K562 (cell line): ENCODE results near the gene INVS. TPM values are rescaled to one million over a fixed set of nuclear protein-coding genes. Genes with fewer than 3 reads are reported as not detected.
A peak's percentile ranks its signal among the peaks of the same experiment; 100 is the strongest.

Experiments
- ATAC-seq: fragments of 200-7000 bp; cut with Tn5 transposase; 3 replicates; pipeline ENCODE4 v1.9.1; 2020; ENCODE audit warnings: moderate library complexity
- BruUV-seq: library from RNA; stranded (reverse); fragments of 400-500 nt; replicated peaks from 2 replicates; lab custom pipeline; 2021; lab: Mats Ljungman, UMichigan
- CTCF ChIA-PET: fragments of 300-600 bp; formaldehyde crosslinking; extraction: SDS; loops from one replicate; lab custom pipeline; 2021; ENCODE audit warnings: low intra/inter-chr PET ratio; lab: Yijun Ruan, JAX
- POLR2A ChIA-PET: fragments of 300-600, 350-650 bp; sonication (Branson Sonifier 250); formaldehyde crosslinking; extraction: SDS; loops from one replicate; lab custom pipeline; 2021; ENCODE audit warnings: antibody characterized with exemption, inconsistent platforms; lab: Yijun Ruan, JAX
- DNase-seq, 4 experiments: peaks; one replicate each; pipeline versions ENCODE4 v3.0.0 to v3.0.0-alpha.2; 2011 to 2018; ENCODE audit warnings: low spot score in 3 of 4, mixed read lengths in 3 of 4; ENCODE audit errors: extremely low read depth in 1 of 4
- FAIRE-seq: peaks from 2 replicates; lab custom pipeline; 2011; peaks lifted over from hg19 to GRCh38; lab: Jason Lieb, UNC
- H2AFZ ChIP-seq: 2 replicates; pipeline ENCODE4 v1.6.0; 2011; ENCODE audit warnings: low read depth, low read length, control low read depth, inconsistent platforms
- H3K27ac ChIP-seq: fragments of 200-600 bp; 3 replicates; pipeline ENCODE4 v1.8.0; 2011; ENCODE audit warnings: low read depth, mild to moderate bottlenecking, control low read depth, inconsistent platforms, low read length, moderate library complexity, mixed read lengths; ENCODE audit errors: extremely low read depth
- H3K27me3 ChIP-seq, 2 experiments: fragments of 300-600 bp in 1 of 2; 2 replicates in 1 of 2; 3 replicates in 1 of 2; pipeline versions ENCODE4 v1.6.0 to v1.8.0; 2011; ENCODE audit warnings: inconsistent platforms in 2 of 2, low read length in 2 of 2, mild to moderate bottlenecking in 1 of 2, mixed read lengths in 1 of 2, moderate library complexity in 1 of 2; ENCODE audit not compliant: control insufficient read depth in 2 of 2, insufficient read depth in 2 of 2
- H3K36me3 ChIP-seq: fragments of 300-600 bp; 3 replicates; pipeline ENCODE4 v1.8.0; 2011; ENCODE audit warnings: mild to moderate bottlenecking, low read length, inconsistent platforms; ENCODE audit not compliant: control insufficient read depth, insufficient read depth
- H3K4me1 ChIP-seq, 2 experiments: fragments of 200-600 bp in 1 of 2; replicated peaks in 1 of 2; 2 replicates in 1 of 2; 3 replicates in 1 of 2; pipeline versions ENCODE4 v1.5.1 to v1.8.0; 2011; ENCODE audit warnings: inconsistent platforms in 2 of 2, low read length in 2 of 2, mild to moderate bottlenecking in 1 of 2, mixed read lengths in 1 of 2, moderate library complexity in 1 of 2; ENCODE audit not compliant: control insufficient read depth in 2 of 2, insufficient read depth in 2 of 2
- H3K4me2 ChIP-seq: 2 replicates; pipeline ENCODE4 v1.6.1; 2011; ENCODE audit warnings: low read length, control low read depth, inconsistent platforms, mixed read lengths; ENCODE audit not compliant: insufficient read depth
- H3K4me3 ChIP-seq: fragments of 200-600 bp; sonication (generic), shearing (Covaris generic); 2 replicates; pipeline ENCODE4 v1.5.1; 2016; ENCODE audit warnings: control low read depth, inconsistent platforms
- H3K79me2 ChIP-seq: fragments of 200-600 bp; 3 replicates; pipeline ENCODE4 v1.8.0; 2011; ENCODE audit warnings: low read length, inconsistent platforms; ENCODE audit not compliant: control insufficient read depth, insufficient read depth
- H3K9ac ChIP-seq, 2 experiments: 2 replicates each; pipeline versions ENCODE4 v1.6.0 to v1.6.1; 2011; ENCODE audit warnings: low read depth in 2 of 2, low read length in 2 of 2, control low read depth in 1 of 2, inconsistent platforms in 1 of 2, mild to moderate bottlenecking in 1 of 2, mixed read lengths in 1 of 2; ENCODE audit not compliant: insufficient read depth in 1 of 2
- H3K9me1 ChIP-seq: one replicate; pipeline ENCODE4 v1.6.0; 2011; ENCODE audit warnings: inconsistent platforms, mild to moderate bottlenecking, low read length, moderate library complexity; ENCODE audit not compliant: control insufficient read depth, insufficient read depth
- H3K9me3 ChIP-seq: replicated peaks from 2 replicates; pipeline ENCODE4 v1.5.1; 2011; ENCODE audit warnings: low read depth, low read length, inconsistent platforms; ENCODE audit not compliant: control insufficient read depth, insufficient read depth
- H4K20me1 ChIP-seq: replicated peaks from 2 replicates; pipeline ENCODE4 v1.6.1; 2011; ENCODE audit warnings: low read length, inconsistent platforms, mixed read lengths; ENCODE audit not compliant: control insufficient read depth, insufficient read depth
- FUS ChIP-seq: fragments of 200-400 bp; formaldehyde crosslinking; optimal IDR thresholded peaks from 2 replicates; pipeline ENCODE3; 2017; ENCODE audit warnings: low read depth, low read length
- IFI16 ChIP-seq: fragments of 250-450 bp; sonication (Bioruptor Pico); IDR thresholded peaks from 2 replicates; pipeline ENCODE4 v2.1.2; 2022; ENCODE audit warnings: mild to moderate bottlenecking, inconsistent platforms
- KDM4B ChIP-seq, 2 experiments: fragments of 450-650 bp in 1 of 2; sonication (generic) in 1 of 2; IDR thresholded peaks; 2 replicates each; pipeline ENCODE4 v1.6.1; 2016 to 2017; ENCODE audit warnings: borderline replicate concordance in 2 of 2, antibody characterized with exemption in 1 of 2, low read depth in 1 of 2, mild to moderate bottlenecking in 1 of 2
- MLX ChIP-seq, 2 experiments: fragments of 450-650 bp in 1 of 2; sonication (generic) in 1 of 2; formaldehyde crosslinking; conservative IDR thresholded peaks; 2 replicates each; pipeline versions ENCODE4 v1.4.0 to v1.8.1; 2020 to 2022; ENCODE audit warnings: mild to moderate bottlenecking in 1 of 2, missing genetic modification reagents in 1 of 2
- MTA2 ChIP-seq: fragments of 450-650 bp; IDR thresholded peaks from 2 replicates; pipeline ENCODE4 v1.6.1; 2016; ENCODE audit warnings: low read depth
- MTF1 ChIP-seq: fragments of 250-450 bp; sonication (Bioruptor Pico); IDR thresholded peaks from 2 replicates; pipeline ENCODE4 v1.9.0; 2021; ENCODE audit warnings: moderate library complexity, mild to moderate bottlenecking, inconsistent platforms, borderline replicate concordance
- POLR2A ChIP-seq: fragments of 450-650 bp; conservative IDR thresholded peaks from 2 replicates; pipeline ENCODE4 v1.6.1; 2016
- RFX1 ChIP-seq: fragments of 450-650 bp; IDR thresholded peaks from 2 replicates; pipeline ENCODE4 v1.6.1; 2016; ENCODE audit warnings: mild to moderate bottlenecking, moderate library complexity
- SREBF1 ChIP-seq: fragments of 150-350 bp; IDR thresholded peaks from 2 replicates; pipeline ENCODE4 v1.6.1; 2014; ENCODE audit warnings: antibody characterized with exemption, low read depth, low read length, borderline replicate concordance
- ZNF57 ChIP-seq: fragments of 450-650 bp; formaldehyde crosslinking; IDR thresholded peaks from 2 replicates; pipeline ENCODE4 v1.4.0; 2020; ENCODE audit warnings: mild to moderate bottlenecking, moderate library complexity
- ZNF583 ChIP-seq: fragments of 250-450 bp; sonication (Bioruptor Pico); IDR thresholded peaks from 2 replicates; pipeline ENCODE4 v1.4.0; 2020
- ZNF584 ChIP-seq: fragments of 200-800 bp; sonication (Bioruptor generic); IDR thresholded peaks from 2 replicates; pipeline ENCODE4 v1.6.1; 2016; ENCODE audit warnings: low read depth, mild to moderate bottlenecking, missing genetic modification characterization, missing compliant biosample characterization
- WGBS: fragments of 100-300 bp; shearing (Covaris generic); methylation state at CpG from one replicate; pipeline ENCODE4 v1.1.6; 2016; ENCODE audit warnings: low coverage, mixed read lengths; ENCODE audit not compliant: insufficient coverage; ENCODE audit errors: missing lambda C conversion rate; 5-methylcytosine and 5-hydroxymethylcytosine counted together
- in situ Hi-C: fragments of 300-500 bp; cut with MboI; formaldehyde crosslinking; loops from 4 replicates; pipeline ENCODE4 v1.15.0; 2018; ENCODE audit warnings: inconsistent platforms, mixed read lengths
- intact Hi-C: fragments of 100-400 bp; cut with micrococcal nuclease; formaldehyde crosslinking; loops from 2 replicates; pipeline ENCODE4 v1.14.2; 2022
- polyA plus RNA-seq, 8 experiments: library from polyadenylated mRNA; depleted of rRNA in 4 of 8; stranded (reverse) in 5 of 8; unstranded in 3 of 8; fragments of >200 nt; fragmentation: Nextera tagmentation in 2 of 8; fragmentation: Illumina TruSeq in 1 of 8; extraction: Ambion mirVana in 2 of 8; extraction: Trizol in 1 of 8; gene quantifications; 2 replicates each; pipeline versions ENCODE4 v1.2.1 to v1.2.3, GENCODE V29; 2011 to 2014; ENCODE audit warnings: inconsistent platforms in 1 of 8, missing spikeins in 1 of 8
- total RNA-seq, 7 experiments: library from RNA; depleted of rRNA in 6 of 7; stranded (reverse); fragments of >200 nt in 6 of 7; fragmentation: Illumina TruSeq in 2 of 7; extraction: Trizol in 2 of 7; gene quantifications; 2 replicates each; pipeline versions ENCODE4 v1.2.1 to v1.2.3, GENCODE V29; 2011 to 2021; ENCODE audit warnings: low replicate concordance in 1 of 7
- TF ChIP-seq, protein P1 (sequence below): fragments of 450-650 bp; IDR thresholded peaks from 2 replicates; pipeline ENCODE4 v1.6.1; 2016; ENCODE audit warnings: antibody characterized with exemption
- TF ChIP-seq, protein P2 (sequence below): fragments of 250-450 bp; sonication (Bioruptor Pico); IDR thresholded peaks from 2 replicates; pipeline ENCODE4 v1.9.0; 2021; ENCODE audit warnings: mild to moderate bottlenecking

Gene INVS
- total and polyA plus RNA-seq, 9 of the 15 experiments (the other 6 are each of a cell fraction or from before 2014, with no cell fraction given), result 0.77 to 18.5 (median 10.0) TPM

DNA sequence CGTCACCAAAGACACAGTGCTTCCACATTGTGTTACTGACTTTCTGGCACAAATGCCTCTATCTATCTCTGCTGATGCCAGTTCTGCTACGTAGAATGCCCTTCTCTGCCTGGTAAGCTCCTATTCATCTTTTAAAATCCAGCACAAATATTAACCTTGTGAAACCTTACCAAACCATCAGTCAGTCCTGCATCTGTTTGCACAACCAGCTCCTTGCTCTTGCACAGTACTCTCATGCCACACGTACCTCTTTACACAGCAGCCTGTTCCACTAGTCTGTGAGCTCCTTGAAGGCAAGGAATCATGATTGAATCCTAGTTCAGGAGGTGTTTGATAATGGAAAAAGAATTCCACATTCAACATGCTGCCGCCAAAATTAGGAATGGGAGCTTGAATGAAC, 197.4 kb downstream of the INVS start:
- DNase-seq (no peak), FAIRE-seq (no peak), ATAC-seq (no peak)
- no peak overlapping the region for H3K4me3 ChIP-seq
- BruUV-seq, result no TSS peak
- no peaks in the 10 kb centered on the region for H3K4me1 ChIP-seq
- no peak overlapping the region for H2AFZ ChIP-seq
- no peaks in the 10 kb centered on the region for H3K9me3 ChIP-seq
- H3K36me3 ChIP-seq, result peaks cover 84% of the 10 kb centered on the region
- H4K20me1 ChIP-seq, result no peaks in the 10 kb centered on the region; the same call in 1 of the 2 replicates
- in situ Hi-C loops, result no loop called here
- 73% methylated on average over 4 of the region's 4 CpGs for WGBS
- H3K9me1 ChIP-seq, result no peaks in the 10 kb centered on the region
- ChIA-PET CTCF (no interaction called here), POLR2A (interaction anchor here (0.7 to 1.6 kb wide), 3 partner anchors 8 to 304 kb away, joined by 3 to 6 read pairs (median 3); no protein-coding TSS in a partner anchor)
- intact Hi-C loops, result no loop called here
- no peak overlapping the region for H3K4me2 ChIP-seq
- H3K27me3 ChIP-seq, result no peaks in the 10 kb centered on the region
- no peak overlapping the region for H3K9ac ChIP-seq
- no peak for TF ChIP-seq ZNF583 (CRISPR knock-in tag)
- 0 out of 2 replicates have a peak, but pooled peaks have one; percentile 25 for TF ChIP-seq POLR2A
- no peak for TF ChIP-seq ZNF584 (CRISPR knock-in tag)
- no peak for TF ChIP-seq ZNF57
- TF ChIP-seq MLX (CRISPR knock-in tag; conservative IDR thresholded peaks at IDR 0.05), result no peak
- no peak overlapping the region for H3K27ac ChIP-seq
- no peaks in the 10 kb centered on the region for H3K79me2 ChIP-seq

DNA sequence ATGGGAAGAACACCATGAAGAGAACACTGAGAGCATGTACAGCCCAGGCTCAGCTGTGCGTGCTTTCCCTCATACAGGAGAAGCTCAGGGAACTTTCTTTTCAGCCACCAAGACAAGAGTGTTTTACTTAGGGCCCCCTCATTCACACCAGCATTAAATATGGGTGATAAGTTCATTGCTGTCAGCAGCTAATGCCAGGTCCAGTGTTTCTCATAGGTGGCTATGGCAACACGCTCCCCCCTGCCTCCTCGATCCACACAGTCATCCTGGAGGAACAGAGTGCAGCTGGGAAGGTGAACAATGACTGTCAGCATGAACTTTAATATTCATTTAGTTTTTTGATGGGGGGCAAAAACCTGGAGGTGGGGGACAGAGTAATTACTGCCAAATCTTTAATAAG, 199.3 kb downstream of the INVS start:
- H3K9me1 ChIP-seq, result no peaks in the 10 kb centered on the region
- H3K4me1 ChIP-seq, result no peaks in the 10 kb centered on the region
- H3K9me3 ChIP-seq, result no peaks in the 10 kb centered on the region
- TF ChIP-seq, protein P1, sequence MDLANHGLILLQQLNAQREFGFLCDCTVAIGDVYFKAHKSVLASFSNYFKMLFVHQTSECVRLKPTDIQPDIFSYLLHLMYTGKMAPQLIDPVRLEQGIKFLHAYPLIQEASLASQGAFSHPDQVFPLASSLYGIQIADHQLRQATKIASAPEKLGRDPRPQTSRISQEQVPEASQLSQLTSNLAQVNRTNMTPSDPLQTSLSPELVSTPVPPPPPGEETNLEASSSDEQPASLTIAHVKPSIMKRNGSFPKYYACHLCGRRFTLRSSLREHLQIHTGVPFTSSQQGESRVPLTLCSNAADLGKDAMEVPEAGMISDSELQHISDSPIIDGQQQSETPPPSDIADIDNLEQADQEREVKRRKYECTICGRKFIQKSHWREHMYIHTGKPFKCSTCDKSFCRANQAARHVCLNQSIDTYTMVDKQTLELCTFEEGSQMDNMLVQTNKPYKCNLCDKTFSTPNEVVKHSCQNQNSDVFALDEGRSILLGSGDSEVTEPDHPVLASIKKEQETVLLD, result no peak
- TF ChIP-seq KDM4B (IDR thresholded peaks at IDR 0.05; ENCODE audit: borderline replicate concordance in 2 of 2, low read depth in 1 of 2) (no peak), IFI16 (CRISPR knock-in tag) (no peak), SREBF1 (no peak), MTF1 (CRISPR knock-in tag) (no peak), MTA2 (no peak), FUS (no peak), RFX1 (0 out of 2 replicates have a peak, but pooled peaks have one; percentile 12)
- TF ChIP-seq, protein P2, sequence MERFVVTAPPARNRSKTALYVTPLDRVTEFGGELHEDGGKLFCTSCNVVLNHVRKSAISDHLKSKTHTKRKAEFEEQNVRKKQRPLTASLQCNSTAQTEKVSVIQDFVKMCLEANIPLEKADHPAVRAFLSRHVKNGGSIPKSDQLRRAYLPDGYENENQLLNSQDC, result no peak
- H3K79me2 ChIP-seq, result no peaks in the 10 kb centered on the region
- H3K9ac ChIP-seq, result no peak overlapping the region
- DNase-seq (no peak), FAIRE-seq (no peak), ATAC-seq (no peak)
- intact Hi-C loops (no loop called here), in situ Hi-C loops (no loop called here)
- H3K4me3 ChIP-seq, result no peak overlapping the region
- BruUV-seq, result no TSS peak
- no peak overlapping the region for H3K4me2 ChIP-seq
- no peaks in the 10 kb centered on the region for H3K27me3 ChIP-seq
- H3K27ac ChIP-seq, result no peak overlapping the region
- no peaks in the 10 kb centered on the region; the same call in 1 of the 2 replicates for H4K20me1 ChIP-seq
- ChIA-PET POLR2A (no interaction called here), CTCF (no interaction called here)
- peaks cover 89% of the 10 kb centered on the region for H3K36me3 ChIP-seq
- no peak overlapping the region for H2AFZ ChIP-seq
- WGBS, result 67% methylated on average over 3 of the region's 3 CpGs
